GM12864 (cell line): Measurements from ENCODE around the gene CHD6.

Experiments
- DNase-seq: peaks from one replicate; pipeline ENCODE4 v3.0.0-alpha.2; 2011; ENCODE audit warnings: low read depth
- H3K4me3 ChIP-seq: 2 replicates; pipeline ENCODE4 v1.5.1; 2011; ENCODE audit warnings: mild to moderate bottlenecking, low read depth, low read length, control low read depth
- CTCF ChIP-seq: IDR thresholded peaks from 2 replicates; pipeline ENCODE4 v1.5.1; 2011; ENCODE audit warnings: low read depth, mild to moderate bottlenecking, moderate library complexity, low read length, control low read depth, inconsistent platforms; ENCODE audit errors: missing control alignments

Gene CHD6

GRCh38 chr20:41632896-41633295 is 14.7 kb upstream of the CHD6 start:
- no peak overlapping the region for H3K4me3 ChIP-seq
- no peak for TF ChIP-seq CTCF
- no peak for DNase-seq

GRCh38 chr20:41631826-41632225 is 13.6 kb upstream of the CHD6 start:
- TF ChIP-seq CTCF = no peak
- H3K4me3 ChIP-seq = no peak overlapping the region
- DNase-seq = no peak

- TF ChIP-seq CTCF = no peak
- DNase-seq = no peak
- H3K4me3 ChIP-seq = no peak overlapping the region
These were observed 12.7 kb upstream of the CHD6 start for GRCh38 chr20:41630846-41631245.

GRCh38 chr20:41627611-41628244 is 9.6 kb upstream of the CHD6 start:
- DNase-seq = no peak

GRCh38 chr20:41627001-41627495 is 8.9 kb upstream of the CHD6 start:
- no peak overlapping the region for H3K4me3 ChIP-seq
- DNase-seq = no peak
- TF ChIP-seq CTCF = no peak

More at GRCh38 chr20:41627611-41628244, 9.6 kb upstream of the CHD6 start:
- TF ChIP-seq CTCF = no peak
- H3K4me3 ChIP-seq = no peak overlapping the region

GRCh38 chr20:41623625-41624375 is 5.6 kb upstream of the CHD6 start:
- no peak overlapping the region for H3K4me3 ChIP-seq
- no peak for DNase-seq
- no peak for TF ChIP-seq CTCF

- DNase-seq = no peak
- TF ChIP-seq CTCF = no peak
- no peak overlapping the region for H3K4me3 ChIP-seq
These were observed 4.4 kb upstream of the CHD6 start for GRCh38 chr20:41622584-41622983.
